GM12873 (cell line): ENCODE data around the gene VSIG10L2.

Experiments
- CTCF ChIP-seq: IDR thresholded peaks from 2 replicates; pipeline ENCODE4 v1.5.1; 2012; ENCODE audit warnings: low read depth, mild to moderate bottlenecking, moderate library complexity, low read length, control low read depth; ENCODE audit not compliant: insufficient read depth; ENCODE audit errors: missing control alignments

VSIG10L2 gene

GRCh38 chr11:125990244-125990643, 44.4 kb downstream of the VSIG10L2 start:
- no peak for TF ChIP-seq CTCF

GRCh38 chr11:125992893-125993292, 47.0 kb downstream of the VSIG10L2 start:
- no peak for TF ChIP-seq CTCF

GRCh38 chr11:125994509-125994908, 48.7 kb downstream of the VSIG10L2 start:
- TF ChIP-seq CTCF, result no peak

- TF ChIP-seq CTCF, result no peak
These were observed 49.5 kb downstream of the VSIG10L2 start for GRCh38 chr11:125995313-125995712.

GRCh38 chr11:125998267-125998666, 52.4 kb downstream of the VSIG10L2 start:
- no peak for TF ChIP-seq CTCF

- no peak for TF ChIP-seq CTCF
These were observed 53.5 kb downstream of the VSIG10L2 start for GRCh38 chr11:125999234-125999880.

- TF ChIP-seq CTCF, result no peak
These were observed 56.3 kb downstream of the VSIG10L2 start for GRCh38 chr11:126002181-126002580.
